Stimulated activated CD8-positive, alpha-beta memory T cell treated with anti-CD3 and anti-CD28 coated beads, Interleukin-12 subunit alpha, Interleukin-12 subunit beta, amount 100 ng/mL, for 4 hours (primary cell): ENCODE results near the gene ACTA2.

Experiments used
- DNase-seq: peaks from one replicate; pipeline ENCODE4 v3.0.0-alpha.2; 2020; ENCODE audit warnings: low read depth

ACTA2 gene

GRCh38 chr10:88980800-88981199 is 28.2 kb upstream of the ACTA2 start:
- no peak for DNase-seq

- no peak for DNase-seq
Observed at GRCh38 chr10:88980247-88980646, 27.7 kb upstream of the ACTA2 start.

- no peak for DNase-seq
Observed at GRCh38 chr10:88979603-88980002, 27.0 kb upstream of the ACTA2 start.

- no peak for DNase-seq
Observed at GRCh38 chr10:88979153-88979562, 26.6 kb upstream of the ACTA2 start.

- DNase-seq, result no peak
Observed at GRCh38 chr10:88978463-88978862, 25.9 kb upstream of the ACTA2 start.

GRCh38 chr10:88975377-88975720 is 22.8 kb upstream of the ACTA2 start:
- DNase-seq, result no peak

GRCh38 chr10:88974446-88975376 is 22.1 kb upstream of the ACTA2 start:
- DNase-seq, result no peak

- no peak for DNase-seq
Observed at GRCh38 chr10:88974012-88974411, 21.4 kb upstream of the ACTA2 start.

- no peak for DNase-seq
Observed at GRCh38 chr10:88971221-88972061, 18.9 kb upstream of the ACTA2 start.

- DNase-seq, result no peak
Observed at GRCh38 chr10:88968391-88968790, 15.8 kb upstream of the ACTA2 start.

GRCh38 chr10:88966797-88967196 is 14.2 kb upstream of the ACTA2 start:
- no peak for DNase-seq

- DNase-seq, result no peak
Observed at GRCh38 chr10:88964869-88965415, 12.4 kb upstream of the ACTA2 start.

- DNase-seq, result no peak
Observed at GRCh38 chr10:88964360-88964759, 11.8 kb upstream of the ACTA2 start.

GRCh38 chr10:88963318-88963717 is 10.7 kb upstream of the ACTA2 start:
- DNase-seq, result no peak

GRCh38 chr10:88962336-88962735 is 9.8 kb upstream of the ACTA2 start:
- no peak for DNase-seq

- no peak for DNase-seq
Observed at GRCh38 chr10:88961266-88961665, 8.7 kb upstream of the ACTA2 start.

- DNase-seq, result no peak
Observed at GRCh38 chr10:88960802-88961201, 8.2 kb upstream of the ACTA2 start.

- no peak for DNase-seq
Observed at GRCh38 chr10:88958721-88959120, 6.1 kb upstream of the ACTA2 start.

- no peak for DNase-seq
Observed at GRCh38 chr10:88957381-88957780, 4.8 kb upstream of the ACTA2 start.

- no peak for DNase-seq
Observed at GRCh38 chr10:88954458-88955083, 2.0 kb upstream of the ACTA2 start.

GRCh38 chr10:88953662-88954061 is 1.1 kb upstream of the ACTA2 start:
- no peak for DNase-seq
